Upper lobe of right lung (tissue), 1 donor: ENCODE measurements around the gene SLK. TPM values are rescaled to one million over a fixed set of nuclear protein-coding genes. Genes with fewer than 3 reads are reported as not detected.

Source experiments
- ATAC-seq: fragments of 200-7000 bp; cut with Tn5 transposase; one replicate; pipeline ENCODE4 v1.9.1; 2020; ENCODE audit warnings: mild to moderate bottlenecking, moderate library complexity
- DNase-seq: peaks from one replicate; pipeline ENCODE4 v3.0.0-alpha.2; 2020
- H3K27ac ChIP-seq: fragments of 200-600 bp; one replicate; pipeline ENCODE4 v1.8.0; 2022
- H3K27me3 ChIP-seq: fragments of 200-600 bp; one replicate; pipeline ENCODE4 v1.8.0; 2022; ENCODE audit warnings: mild to moderate bottlenecking
- H3K36me3 ChIP-seq: fragments of 200-600 bp; one replicate; pipeline ENCODE4 v1.8.0; 2022
- H3K4me1 ChIP-seq: fragments of 200-600 bp; one replicate; pipeline ENCODE4 v1.8.0; 2022
- H3K4me3 ChIP-seq: fragments of 200-600 bp; one replicate; pipeline ENCODE4 v1.8.0; 2022; ENCODE audit warnings: mild to moderate bottlenecking
- H3K9me3 ChIP-seq: fragments of 200-600 bp; one replicate; pipeline ENCODE4 v1.8.0; 2022
- CTCF ChIP-seq: fragments of 200-600 bp; IDR thresholded peaks from one replicate; pipeline ENCODE4 v1.8.0; 2022; ENCODE audit warnings: antibody characterized with exemption
- intact Hi-C: fragments of 100-400 bp; cut with DNase I; formaldehyde crosslinking; loops from one replicate; pipeline ENCODE4 v1.11.0; 2022
- long read RNA-seq: library from polyadenylated mRNA; unstranded; transcript quantifications from one replicate; pipeline ENCODE4 v2.0.0, GENCODE V29; 2021
- total RNA-seq: library from RNA; stranded (reverse); fragmentation: NEBNext Ultra II Directional; extraction: Animal tissue kit (Norgen Biotek cat#: 25700); gene quantifications from one replicate; pipeline ENCODE4 v1.2.1, GENCODE V29; 2021
- donor health status: DM: no; HTN: yes; CAD: no; lungs with severe emphysema.

The SLK gene
- total RNA-seq = 46.7 TPM
- long read RNA-seq, full-length matches to known transcripts = 90 of 112 reads
- long read RNA-seq, partial matches to known transcripts = 18 of 112 reads
- long read RNA-seq, other reads (novel, unspliced or antisense) = 4 of 112 reads

- DNase-seq = peak; percentile 93
- intact Hi-C loops = loop anchor here (10.0 kb wide), 1 partner anchor 72 kb away; no protein-coding TSS in a partner anchor
- no peak for TF ChIP-seq CTCF
- H3K36me3 ChIP-seq = no peaks in the 10 kb centered on the region
- H3K27ac ChIP-seq = peak within 1 kb of the TSS; percentile 95
- H3K9me3 ChIP-seq = no peaks in the 10 kb centered on the region
- H3K4me3 ChIP-seq = peak within 1 kb of the TSS; percentile 61
- no peaks in the 10 kb centered on the region for H3K27me3 ChIP-seq
- ATAC-seq = peak; percentile 99
- H3K4me1 ChIP-seq = peaks cover 27% of the 10 kb centered on the region
These were observed at the start of gene SLK for GRCh38 chr10:103966671-103967447. SLK (plus strand) TSS chr10:103967140; CDS start chr10:103967746, 606 bp downstream.

- intact Hi-C loops = no loop called here
- Histone ChIP-seq H3K27ac (peak overlapping the region; percentile 97), H3K27me3 (no peaks in the 10 kb centered on the region), H3K36me3 (no peaks in the 10 kb centered on the region), H3K9me3 (no peaks in the 10 kb centered on the region), H3K4me1 (peaks cover 24% of the 10 kb centered on the region), H3K4me3 (peak overlapping the region; percentile 76)
- no peak for TF ChIP-seq CTCF
- ATAC-seq (peak; percentile 51), DNase-seq (peak; percentile 81)
These were observed 49.5 kb upstream of the SLK start for GRCh38 chr10:103917302-103918052.

GRCh38 chr10:103918053-103918846, 48.7 kb upstream of the SLK start, which contains the start of gene STN1:
STN1 (minus strand) TSS chr10:103918184; CDS start chr10:103917594, 590 bp downstream.
- TF ChIP-seq CTCF = peak; percentile 24
- peak; percentile 99 for DNase-seq
- Histone ChIP-seq H3K4me1 (peaks cover 24% of the 10 kb centered on the region), H3K27me3 (no peaks in the 10 kb centered on the region), H3K4me3 (peak within 1 kb of the TSS; percentile 76), H3K27ac (peak within 1 kb of the TSS; percentile 97), H3K36me3 (no peaks in the 10 kb centered on the region), H3K9me3 (no peaks in the 10 kb centered on the region)
- intact Hi-C loops = no loop called here
- peak; percentile 97 for ATAC-seq

GRCh38 chr10:103919648-103920025, 47.3 kb upstream of the SLK start:
- Histone ChIP-seq H3K36me3 (no peaks in the 10 kb centered on the region), H3K4me1 (peaks cover 19% of the 10 kb centered on the region), H3K9me3 (no peaks in the 10 kb centered on the region), H3K27ac (no peak overlapping the region), H3K4me3 (no peak overlapping the region), H3K27me3 (no peaks in the 10 kb centered on the region)
- TF ChIP-seq CTCF = no peak
- DNase-seq (no peak), ATAC-seq (no peak)
- intact Hi-C loops = no loop called here

GRCh38 chr10:103921248-103921647, 45.7 kb upstream of the SLK start:
- Histone ChIP-seq H3K27me3 (no peaks in the 10 kb centered on the region), H3K27ac (no peak overlapping the region), H3K4me1 (peaks cover 11% of the 10 kb centered on the region), H3K36me3 (no peaks in the 10 kb centered on the region), H3K9me3 (no peaks in the 10 kb centered on the region), H3K4me3 (no peak overlapping the region)
- no peak for ATAC-seq
- intact Hi-C loops = no loop called here
- TF ChIP-seq CTCF = no peak
- no peak for DNase-seq
